ENCODE data around the gene BCDIN3D.

BCDIN3D gene

GRCh38 chr12:49819786-49820185 lies 23.1 kb downstream of the BCDIN3D start:
- no peak for DNase-seq (ENCODE audit: low spot score)

- no peak for DNase-seq (ENCODE audit: low spot score)
Measured at GRCh38 chr12:49818241-49818895, 24.5 kb downstream of the BCDIN3D start.

- no peak for DNase-seq (ENCODE audit: low spot score)
Measured at GRCh38 chr12:49813131-49813530, 29.8 kb downstream of the BCDIN3D start.

- DNase-seq (ENCODE audit: low spot score), result no peak
Measured at GRCh38 chr12:49811961-49812401, 30.9 kb downstream of the BCDIN3D start.

- no peak for DNase-seq (ENCODE audit: low spot score)
Measured at GRCh38 chr12:49811136-49811535, 31.8 kb downstream of the BCDIN3D start.

GRCh38 chr12:49809906-49810389 lies 33.0 kb downstream of the BCDIN3D start:
- DNase-seq (ENCODE audit: low spot score), result no peak

GRCh38 chr12:49809381-49809905 lies 33.5 kb downstream of the BCDIN3D start:
- no peak for DNase-seq (ENCODE audit: low spot score)

GRCh38 chr12:49808686-49809380 lies 34.1 kb downstream of the BCDIN3D start:
- no peak for DNase-seq (ENCODE audit: low spot score)

- DNase-seq (ENCODE audit: low spot score), result no peak
Measured at GRCh38 chr12:49807991-49808580, 34.8 kb downstream of the BCDIN3D start.

GRCh38 chr12:49806877-49807276 lies 36.0 kb downstream of the BCDIN3D start:
- no peak for DNase-seq (ENCODE audit: low spot score)

- no peak for DNase-seq (ENCODE audit: low spot score)
Measured at GRCh38 chr12:49806321-49806813, 36.5 kb downstream of the BCDIN3D start.

GRCh38 chr12:49805409-49805808 lies 37.5 kb downstream of the BCDIN3D start:
- no peak for DNase-seq (ENCODE audit: low spot score)

- no peak for DNase-seq (ENCODE audit: low spot score)
Measured at GRCh38 chr12:49804821-49805220, 38.1 kb downstream of the BCDIN3D start.

- DNase-seq (ENCODE audit: low spot score), result no peak
Measured at GRCh38 chr12:49803693-49804450, 39.0 kb downstream of the BCDIN3D start.

GRCh38 chr12:49801141-49802063 lies 41.5 kb downstream of the BCDIN3D start:
- no peak for DNase-seq (ENCODE audit: low spot score)

GRCh38 chr12:49800421-49801140 lies 42.3 kb downstream of the BCDIN3D start:
- DNase-seq (ENCODE audit: low spot score), result no peak

GRCh38 chr12:49798934-49799333 lies 44.0 kb downstream of the BCDIN3D start:
- DNase-seq (ENCODE audit: low spot score), result no peak

- no peak for DNase-seq (ENCODE audit: low spot score)
Measured at GRCh38 chr12:49798248-49798647, 44.7 kb downstream of the BCDIN3D start.

- DNase-seq (ENCODE audit: low spot score), result no peak
Measured at GRCh38 chr12:49797449-49797776, 45.5 kb downstream of the BCDIN3D start.
